22Rv1 (cell line): ENCODE results near the gene CSRP2.

Source experiments
- H3K27ac ChIP-seq: fragments of 450-650 bp; 2 replicates; pipeline ENCODE4 v1.5.1; 2017
- CTCF ChIP-seq: fragments of 450-650 bp; IDR thresholded peaks from 2 replicates; pipeline ENCODE4 v1.5.1; 2017; ENCODE audit warnings: mild to moderate bottlenecking
- ZFX ChIP-seq: fragments of 450-650 bp; IDR thresholded peaks from 2 replicates; pipeline ENCODE4 v1.6.1; 2017; ENCODE audit warnings: antibody characterized with exemption, borderline replicate concordance

The CSRP2 gene

GRCh38 chr12:76890151-76891143 lies 11.6 kb upstream of the CSRP2 start:
- H3K27ac ChIP-seq, result no peak overlapping the region
- TF ChIP-seq CTCF, result no peak
- TF ChIP-seq ZFX, result no peak

- H3K27ac ChIP-seq, result no peak overlapping the region
- TF ChIP-seq CTCF (no peak), ZFX (no peak)
Observed at GRCh38 chr12:76888775-76889174, 10.0 kb upstream of the CSRP2 start.

- no peak overlapping the region for H3K27ac ChIP-seq
- TF ChIP-seq CTCF, result no peak
- no peak for TF ChIP-seq ZFX
Observed at GRCh38 chr12:76883811-76884210, 5.0 kb upstream of the CSRP2 start.

GRCh38 chr12:76883151-76883550 lies 4.3 kb upstream of the CSRP2 start:
- TF ChIP-seq ZFX, result no peak
- no peak for TF ChIP-seq CTCF
- no peak overlapping the region for H3K27ac ChIP-seq

GRCh38 chr12:76882367-76882766 lies 3.5 kb upstream of the CSRP2 start:
- TF ChIP-seq CTCF (no peak), ZFX (no peak)
- no peak overlapping the region for H3K27ac ChIP-seq

- H3K27ac ChIP-seq, result no peak overlapping the region
- TF ChIP-seq ZFX (no peak), CTCF (no peak)
Observed at GRCh38 chr12:76881142-76881541, 2.3 kb upstream of the CSRP2 start.

- no peak for TF ChIP-seq CTCF
- no peak for TF ChIP-seq ZFX
- peak overlapping the region; percentile 77 for H3K27ac ChIP-seq
Observed at GRCh38 chr12:76880519-76881023, 1.8 kb upstream of the CSRP2 start.
